ENCODE results near the gene VSIR.

Gene VSIR

DNA sequence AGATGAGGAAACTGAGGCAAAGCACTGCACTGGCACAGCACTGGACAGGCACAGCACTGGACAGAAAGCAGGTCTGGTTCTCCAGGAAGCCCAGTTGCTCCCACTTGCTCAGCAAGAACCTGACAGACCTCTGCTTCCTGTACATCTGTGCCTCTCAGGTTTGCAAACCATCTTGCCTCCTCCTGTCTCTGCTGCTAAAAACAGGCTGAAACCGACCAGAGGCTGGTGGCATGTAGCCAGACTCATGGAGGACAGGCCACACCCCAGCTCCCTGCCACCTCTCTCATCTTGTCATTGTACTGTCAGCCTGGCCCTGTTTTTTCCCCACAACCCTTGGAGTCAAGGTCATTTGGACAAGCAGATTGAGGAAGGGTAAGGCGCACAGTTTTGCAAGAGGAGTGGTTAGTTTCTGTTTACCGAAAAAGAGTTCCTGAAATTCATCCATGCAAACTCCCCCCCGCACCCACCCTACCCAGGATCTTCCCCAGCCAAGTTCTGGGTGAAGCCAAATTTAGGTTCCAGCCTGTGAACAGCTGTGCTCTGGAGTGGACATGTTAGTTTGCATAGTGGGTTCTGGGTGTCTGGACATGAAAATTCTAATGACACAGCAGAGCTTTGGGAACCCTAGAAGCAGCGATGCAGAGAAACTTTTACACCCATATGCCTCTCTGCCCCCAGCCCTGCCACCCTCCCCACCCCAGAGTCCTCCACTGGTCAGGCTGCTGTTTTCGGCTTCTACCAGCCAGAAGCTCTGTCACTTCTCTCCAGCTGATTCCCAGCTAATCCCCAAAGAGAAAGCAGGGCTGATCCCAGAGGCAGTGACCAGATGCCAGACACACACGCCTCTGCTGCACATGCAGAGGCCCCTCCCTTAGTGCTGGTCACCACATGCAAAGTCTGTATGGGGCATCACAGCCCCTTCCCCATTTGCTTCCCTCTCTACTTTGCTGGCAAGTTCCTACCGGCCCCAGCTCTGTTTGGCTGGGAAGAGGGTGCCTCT is 45.3 kb downstream of the VSIR start:
- ChIA-PET POLR2A (ENCODE audit: low non-redundant PET) (interaction anchor here (1.3 kb wide), 1 partner anchor 45 kb away, joined by 3 read pairs; no protein-coding TSS in a partner anchor), CTCF (interaction anchor here (0.5 to 2.1 kb wide), 7 partner anchors 9 to 528 kb away, joined by 3 to 9 read pairs (median 5); partner anchors contain the start of gene VSIR)
- peak overlapping the region; percentile 95 for H3K27ac ChIP-seq
- peak; percentile 39 for DNase-seq (ENCODE audit: low spot score)
- TF ChIP-seq, protein P1, sequence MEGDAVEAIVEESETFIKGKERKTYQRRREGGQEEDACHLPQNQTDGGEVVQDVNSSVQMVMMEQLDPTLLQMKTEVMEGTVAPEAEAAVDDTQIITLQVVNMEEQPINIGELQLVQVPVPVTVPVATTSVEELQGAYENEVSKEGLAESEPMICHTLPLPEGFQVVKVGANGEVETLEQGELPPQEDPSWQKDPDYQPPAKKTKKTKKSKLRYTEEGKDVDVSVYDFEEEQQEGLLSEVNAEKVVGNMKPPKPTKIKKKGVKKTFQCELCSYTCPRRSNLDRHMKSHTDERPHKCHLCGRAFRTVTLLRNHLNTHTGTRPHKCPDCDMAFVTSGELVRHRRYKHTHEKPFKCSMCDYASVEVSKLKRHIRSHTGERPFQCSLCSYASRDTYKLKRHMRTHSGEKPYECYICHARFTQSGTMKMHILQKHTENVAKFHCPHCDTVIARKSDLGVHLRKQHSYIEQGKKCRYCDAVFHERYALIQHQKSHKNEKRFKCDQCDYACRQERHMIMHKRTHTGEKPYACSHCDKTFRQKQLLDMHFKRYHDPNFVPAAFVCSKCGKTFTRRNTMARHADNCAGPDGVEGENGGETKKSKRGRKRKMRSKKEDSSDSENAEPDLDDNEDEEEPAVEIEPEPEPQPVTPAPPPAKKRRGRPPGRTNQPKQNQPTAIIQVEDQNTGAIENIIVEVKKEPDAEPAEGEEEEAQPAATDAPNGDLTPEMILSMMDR (conservative IDR thresholded peaks at IDR 0.05; ENCODE audit: low read depth), result no peak

DNA sequence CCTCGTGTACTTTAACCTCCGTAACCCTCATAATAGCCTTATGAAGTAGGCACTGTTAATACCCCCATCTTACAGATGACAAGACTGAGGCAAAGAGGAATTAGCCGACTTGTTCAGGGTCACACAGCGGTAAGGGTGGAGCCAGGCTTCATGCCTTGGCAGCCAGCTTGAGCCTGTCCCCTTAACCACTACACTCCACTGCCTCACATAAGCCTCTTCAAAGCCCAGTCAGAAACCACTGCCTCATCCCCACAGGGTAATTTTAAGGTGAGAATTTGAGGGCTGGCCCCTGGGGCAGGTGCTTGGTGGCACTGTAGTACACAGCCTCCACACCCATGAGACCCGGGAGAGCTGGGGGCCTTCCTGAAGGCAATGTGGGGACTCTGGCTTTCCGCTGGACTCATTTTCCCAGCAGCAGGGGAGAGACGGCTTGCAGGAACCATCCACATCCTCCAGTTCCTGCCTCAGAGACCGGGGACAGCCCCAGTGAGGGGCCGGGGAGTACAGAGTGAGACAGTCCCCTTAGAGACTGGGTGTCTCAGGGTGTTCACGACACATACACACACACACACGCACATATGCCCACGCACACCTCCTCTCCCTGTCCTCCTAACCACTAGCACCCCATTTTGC is 46.1 kb downstream of the VSIR start:
- peak overlapping the region; percentile 95 for H3K27ac ChIP-seq
- POLR2A ChIA-PET (ENCODE audit: low non-redundant PET), result no interaction called here
- CTCF ChIA-PET, result interaction anchor here (0.7 to 0.9 kb wide), 2 partner anchors 8 to 14 kb away, joined by 3 read pairs; no protein-coding TSS in a partner anchor
- DNase-seq (ENCODE audit: low spot score), result no peak
- TF ChIP-seq, protein P1 (conservative IDR thresholded peaks at IDR 0.05; ENCODE audit: low read depth), result no peak

DNA sequence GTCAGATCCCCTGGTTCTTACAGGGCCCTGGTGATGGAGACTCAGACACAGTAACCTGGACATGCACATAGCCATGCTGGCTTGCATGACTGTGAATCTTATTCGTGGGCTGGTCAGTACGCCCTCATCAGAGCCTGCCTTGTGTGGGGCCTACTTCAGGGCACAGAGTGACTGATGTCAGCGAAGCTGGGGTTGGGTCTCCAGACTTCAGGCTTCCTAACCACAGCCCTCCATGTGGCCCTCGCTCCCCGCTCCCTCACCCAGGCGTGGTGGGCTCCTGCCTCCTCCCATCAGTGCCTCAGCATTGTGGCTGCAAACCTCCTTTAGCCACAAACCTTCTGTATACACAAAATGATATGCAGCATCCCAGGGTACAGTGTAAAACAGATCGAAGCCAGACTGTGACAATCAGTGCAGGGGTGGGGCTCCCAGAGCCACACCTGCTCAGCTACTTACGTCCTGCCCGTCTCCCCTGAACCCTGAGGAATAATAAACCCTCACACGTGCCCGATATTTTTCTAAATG is 46.7 kb downstream of the VSIR start:
- ChIA-PET CTCF (interaction anchor here (0.7 kb wide), 1 partner anchor 9 kb away, joined by 3 read pairs; no protein-coding TSS in a partner anchor), POLR2A (ENCODE audit: low non-redundant PET) (no interaction called here)
- no peak for DNase-seq (ENCODE audit: low spot score)
- peak overlapping the region; percentile 95 for H3K27ac ChIP-seq
- TF ChIP-seq, protein P1 (conservative IDR thresholded peaks at IDR 0.05; ENCODE audit: low read depth), result no peak

DNA sequence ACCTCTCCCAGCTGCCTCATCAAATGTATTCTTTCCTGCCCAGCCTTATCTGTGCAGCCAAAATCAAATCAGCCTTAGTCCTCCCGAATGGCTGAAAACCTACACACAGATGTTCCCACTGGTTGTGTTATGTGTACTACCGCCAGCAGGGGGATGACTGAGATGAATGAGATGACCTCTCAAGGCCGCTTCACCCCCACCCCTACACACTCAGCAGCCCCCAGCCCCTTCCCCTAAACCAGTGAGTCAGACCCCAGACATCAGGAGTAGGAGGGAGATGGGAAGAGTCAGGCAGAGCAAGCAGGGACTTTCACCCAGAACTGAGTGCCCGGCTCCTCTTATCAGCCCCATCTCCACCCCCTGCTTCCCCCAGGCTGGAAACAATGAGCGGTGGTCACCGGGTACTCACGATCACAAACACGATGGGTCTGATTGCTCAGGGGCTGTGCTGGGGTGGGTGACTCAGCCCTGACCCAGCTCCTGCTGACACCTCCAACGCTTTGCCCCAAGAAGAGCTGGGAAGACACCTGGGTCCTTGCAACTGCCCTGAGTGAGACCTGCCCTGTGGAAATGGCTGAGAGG is 47.2 kb downstream of the VSIR start:
- peak; percentile 46 for DNase-seq (ENCODE audit: low spot score)
- H3K27ac ChIP-seq, result peak overlapping the region; percentile 95
- ChIA-PET POLR2A (ENCODE audit: low non-redundant PET) (no interaction called here), CTCF (interaction anchor here (0.7 kb wide), 1 partner anchor 9 kb away, joined by 3 read pairs; no protein-coding TSS in a partner anchor)
- TF ChIP-seq, protein P1 (conservative IDR thresholded peaks at IDR 0.05; ENCODE audit: low read depth), result no peak; the same call in 1 of the 2 replicates

DNA sequence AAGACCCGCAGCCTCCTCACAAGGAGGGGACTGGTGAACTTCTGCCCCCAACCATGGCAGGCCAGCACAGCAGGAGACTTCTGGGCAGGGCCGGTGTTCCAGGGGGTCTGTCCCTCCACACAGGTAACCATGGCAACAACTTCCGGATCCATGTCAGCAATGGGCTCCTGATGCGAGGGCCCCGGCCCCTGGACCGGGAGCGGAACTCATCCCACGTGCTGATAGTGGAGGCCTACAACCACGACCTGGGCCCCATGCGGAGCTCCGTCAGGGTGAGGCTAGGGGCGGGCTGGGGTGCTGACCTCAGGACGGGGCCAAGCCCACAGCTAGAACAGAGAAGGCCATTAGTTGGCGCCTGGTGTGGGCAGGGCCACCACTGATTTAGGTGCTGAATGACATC is 48.1 kb downstream of the VSIR start:
- TF ChIP-seq, protein P1 (conservative IDR thresholded peaks at IDR 0.05; ENCODE audit: low read depth), result no peak
- DNase-seq (ENCODE audit: low spot score), result no peak
- ChIA-PET CTCF (no interaction called here), POLR2A (ENCODE audit: low non-redundant PET) (no interaction called here)
- H3K27ac ChIP-seq, result no peak overlapping the region

DNA sequence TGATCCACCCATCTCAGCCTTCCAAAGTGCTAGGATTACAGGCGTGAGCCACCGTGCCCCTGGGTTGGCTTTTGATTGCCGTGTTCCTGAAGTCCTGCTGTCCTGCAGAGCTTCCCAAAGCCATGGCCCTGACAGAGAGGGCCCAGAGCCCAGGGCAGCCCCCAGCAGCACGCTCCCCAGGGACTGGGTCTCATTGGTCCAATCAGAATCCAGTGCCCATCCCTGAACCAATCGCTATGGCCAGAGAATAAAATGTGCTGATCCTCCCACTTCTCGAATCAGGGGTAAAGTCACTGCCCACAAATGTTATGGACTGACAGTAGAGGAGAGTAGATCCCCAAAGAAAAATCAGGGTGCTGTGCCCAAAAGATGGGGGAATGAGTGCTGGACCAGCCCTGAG is 48.8 kb downstream of the VSIR start:
- ChIA-PET POLR2A (ENCODE audit: low non-redundant PET) (no interaction called here), CTCF (interaction anchor here (1.1 kb wide), 1 partner anchor 49 kb away, joined by 6 read pairs; the partner anchor contains the start of gene VSIR)
- no peak overlapping the region for H3K27ac ChIP-seq
- no peak for DNase-seq (ENCODE audit: low spot score)
- TF ChIP-seq, protein P1 (conservative IDR thresholded peaks at IDR 0.05; ENCODE audit: low read depth), result no peak

All from RWPE1 (cell line).